GM19238 (cell line): ENCODE data around the gene PI16.
A peak's percentile ranks its signal among the peaks of the same experiment; 100 is the strongest.
"Not testable (repeated sequence)": the region's sequence is repeated elsewhere in the genome, so short reads cannot be mapped to it uniquely, and the experiment has no call there.

Source experiments
- DNase-seq: peaks from one replicate; pipeline ENCODE4 v3.0.0; 2011; ENCODE audit warnings: low spot score; ENCODE audit not compliant: insufficient read length

Gene PI16

GRCh38 chr6:36975231-36976006 is 20.9 kb downstream of the PI16 start:
- DNase-seq: no peak

GRCh38 chr6:36976007-36976264 is 21.4 kb downstream of the PI16 start:
- no peak for DNase-seq

GRCh38 chr6:36976509-36976908 is 22.0 kb downstream of the PI16 start:
- DNase-seq: no peak

GRCh38 chr6:36976931-36977330 is 22.4 kb downstream of the PI16 start:
- no peak for DNase-seq

- peak; percentile 48 for DNase-seq
Measured at GRCh38 chr6:36977470-36977941, 23.0 kb downstream of the PI16 start.

GRCh38 chr6:36978421-36979346 is 24.1 kb downstream of the PI16 start:
- no peak for DNase-seq

- no peak for DNase-seq
Measured at GRCh38 chr6:36979347-36979742, 24.8 kb downstream of the PI16 start.

- no peak for DNase-seq
Measured at GRCh38 chr6:36980129-36980528, 25.6 kb downstream of the PI16 start.

- DNase-seq: no peak
Measured at GRCh38 chr6:36980876-36981619, 26.5 kb downstream of the PI16 start.

GRCh38 chr6:36983538-36983937 is 29.0 kb downstream of the PI16 start:
- no peak for DNase-seq

- no peak for DNase-seq
Measured at GRCh38 chr6:36984581-36985416, 30.3 kb downstream of the PI16 start.

GRCh38 chr6:36985417-36985807 is 30.9 kb downstream of the PI16 start:
- no peak for DNase-seq

GRCh38 chr6:36985808-36986703 is 31.5 kb downstream of the PI16 start, which contains the start of gene MTCH1:
Gene MTCH1, minus strand, starts transcription at chr6:36986196. Its CDS starts 23 bp downstream, at chr6:36986173.
- peak; percentile 95 for DNase-seq

- no peak for DNase-seq
Measured at GRCh38 chr6:36986704-36987047, 32.1 kb downstream of the PI16 start.

GRCh38 chr6:36989264-36989663 is 34.7 kb downstream of the PI16 start:
- DNase-seq: no peak

- not testable (repeated sequence) for DNase-seq
Measured at GRCh38 chr6:36990401-36990800, 35.9 kb downstream of the PI16 start.

- no peak for DNase-seq
Measured at GRCh38 chr6:36997811-36998722, 43.5 kb downstream of the PI16 start.

GRCh38 chr6:36998723-36999038 is 44.1 kb downstream of the PI16 start:
- DNase-seq: no peak
